Esophagus squamous epithelium (tissue), 5 donors: ENCODE measurements around the gene ISYNA1. TPM values are rescaled to one million over a fixed set of nuclear protein-coding genes. Genes with fewer than 3 reads are reported as not detected.

Experiments
- DNase-seq: peaks from one replicate; lab custom pipeline; 2025; lab: John Stamatoyannopoulos, UW
- H3K27ac ChIP-seq, 4 donors: fragments of 200-600 bp; sonication (generic); one replicate each; pipeline ENCODE4 v1.5.1; 2016 to 2019; ENCODE audit warnings: mild to moderate bottlenecking in 1 of 4
- H3K27me3 ChIP-seq, 4 donors: fragments of 200-600 bp; sonication (generic); 1 replicate in 3 of 4; 2 replicates in 1 of 4; pipeline versions ENCODE4 v1.5.1 to v1.6.0; 2017 to 2021; ENCODE audit warnings: antibody characterized with exemption in 1 of 4
- H3K36me3 ChIP-seq, 3 donors: fragments of 200-600 bp; sonication (generic); one replicate each; pipeline ENCODE4 v1.5.1; 2016 to 2019
- H3K4me1 ChIP-seq, 3 donors: fragments of 200-600 bp; sonication (generic); one replicate each; pipeline ENCODE4 v1.5.1; 2017 to 2019
- H3K4me3 ChIP-seq, 4 donors: fragments of 200-600 bp; sonication (generic); 1 replicate in 3 of 4; 2 replicates in 1 of 4; pipeline ENCODE4 v1.5.1; 2016 to 2019; ENCODE audit warnings: mild to moderate bottlenecking in 2 of 4, moderate library complexity in 1 of 4
- H3K9me3 ChIP-seq, 3 donors: fragments of 200-600 bp; sonication (generic); one replicate each; pipeline ENCODE4 v1.5.1; 2016 to 2019
- POLR2A ChIP-seq, 4 donors: fragments of 450-650 bp; IDR thresholded peaks; one replicate each; pipeline ENCODE4 v1.6.1; 2017; ENCODE audit warnings: antibody characterized with exemption in 4 of 4, mild to moderate bottlenecking in 4 of 4, moderate library complexity in 3 of 4
- WGBS, 2 donors: methylation state at CpG; one replicate each; pipeline ENCODE4 v1.1.5; 2018; 5-methylcytosine and 5-hydroxymethylcytosine counted together
- intact Hi-C: fragments of 100-400 bp; cut with DNase I; formaldehyde crosslinking; loops from one replicate; pipeline ENCODE4 v1.15.0; 2022
- total RNA-seq, 4 donors: library from RNA; depleted of rRNA; stranded (reverse); fragments of >200 nt; gene quantifications; one replicate each; pipeline ENCODE4 v1.1.0, GENCODE V29; 2016
- TF ChIP-seq, protein P1 (sequence below), 6 experiments: fragments of 450-650 bp in 4 of 6; fragments of 200-600 bp in 2 of 6; sonication (generic) in 2 of 6; IDR thresholded peaks; one replicate each; pipeline ENCODE4 v1.5.1; 2016 to 2019; ENCODE audit warnings: antibody characterized with exemption in 6 of 6, mild to moderate bottlenecking in 4 of 6, moderate library complexity in 4 of 6
- donor health status: DM: yes; HTN: yes; CAD: no.

The ISYNA1 gene
- total RNA-seq, 4 donors from 2014 or later: 8.1 to 24.4 (median 14.4) TPM

DNA sequence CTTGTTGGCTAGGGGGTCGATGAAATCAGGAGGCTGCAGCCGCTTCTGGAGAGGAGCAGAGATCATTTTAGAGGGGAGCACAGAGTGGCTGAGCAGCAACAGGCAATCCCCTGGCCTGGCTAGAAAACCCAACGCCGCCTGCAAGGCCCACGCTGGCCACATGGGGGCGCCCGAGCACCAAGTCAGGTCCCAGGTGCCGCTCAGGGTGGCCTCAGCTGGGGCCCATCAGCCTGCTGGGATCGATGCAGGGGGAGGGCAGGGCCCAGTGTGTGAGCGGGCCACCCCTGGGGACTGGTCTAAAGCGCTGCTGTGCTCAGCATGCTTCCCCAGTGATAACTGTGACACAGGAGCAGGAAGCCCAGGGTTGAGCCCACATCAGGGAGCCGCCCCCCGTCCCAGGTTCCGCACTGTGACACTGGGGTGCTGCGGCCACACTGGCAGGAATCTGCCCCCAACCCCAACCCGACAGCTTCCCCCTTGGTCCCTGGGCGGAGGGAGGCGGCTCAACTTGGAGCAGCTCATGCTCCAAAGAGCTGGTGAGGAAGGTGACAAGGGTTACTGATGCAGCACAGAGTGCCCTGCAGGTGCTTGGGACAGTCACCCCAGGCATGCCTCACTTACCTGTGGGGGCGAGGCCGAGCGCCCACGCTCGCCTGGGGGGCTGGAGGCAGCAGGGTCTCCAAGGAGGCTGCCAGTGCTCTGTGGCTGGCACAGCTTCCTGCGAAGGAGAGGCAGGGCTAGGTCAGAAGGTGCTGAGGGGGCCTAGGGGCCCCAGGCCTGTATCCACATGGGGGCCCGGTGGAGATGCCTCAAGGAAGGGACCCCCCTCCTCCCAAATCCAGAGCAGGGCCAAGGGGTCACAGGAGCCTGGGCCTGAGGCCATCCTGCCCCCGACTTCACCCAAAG, 13.3 kb upstream of the ISYNA1 start:
- H3K36me3 ChIP-seq: peaks cover 32 to 91% (median 42%) of the 10 kb centered on the region in 3 donors
- no peaks in the 10 kb centered on the region for H3K27me3 ChIP-seq
- intact Hi-C loops: no loop called here
- H3K4me3 ChIP-seq: no peak overlapping the region
- WGBS, 2 donors: 9% methylated on average over 7 of the region's 26 CpGs; no CpG with 5 or more reads in 1 of the 2 donors
- DNase-seq: no peak
- H3K27ac ChIP-seq: peak overlapping the region in 1 of 4 donors; percentile 18
- no peaks in the 10 kb centered on the region for H3K9me3 ChIP-seq
- H3K4me1 ChIP-seq: peaks cover 6 to 23% (median 6%) of the 10 kb centered on the region in 3 donors
- TF ChIP-seq POLR2A (IDR thresholded peaks at IDR 0.05): no peak
- TF ChIP-seq, protein P1, sequence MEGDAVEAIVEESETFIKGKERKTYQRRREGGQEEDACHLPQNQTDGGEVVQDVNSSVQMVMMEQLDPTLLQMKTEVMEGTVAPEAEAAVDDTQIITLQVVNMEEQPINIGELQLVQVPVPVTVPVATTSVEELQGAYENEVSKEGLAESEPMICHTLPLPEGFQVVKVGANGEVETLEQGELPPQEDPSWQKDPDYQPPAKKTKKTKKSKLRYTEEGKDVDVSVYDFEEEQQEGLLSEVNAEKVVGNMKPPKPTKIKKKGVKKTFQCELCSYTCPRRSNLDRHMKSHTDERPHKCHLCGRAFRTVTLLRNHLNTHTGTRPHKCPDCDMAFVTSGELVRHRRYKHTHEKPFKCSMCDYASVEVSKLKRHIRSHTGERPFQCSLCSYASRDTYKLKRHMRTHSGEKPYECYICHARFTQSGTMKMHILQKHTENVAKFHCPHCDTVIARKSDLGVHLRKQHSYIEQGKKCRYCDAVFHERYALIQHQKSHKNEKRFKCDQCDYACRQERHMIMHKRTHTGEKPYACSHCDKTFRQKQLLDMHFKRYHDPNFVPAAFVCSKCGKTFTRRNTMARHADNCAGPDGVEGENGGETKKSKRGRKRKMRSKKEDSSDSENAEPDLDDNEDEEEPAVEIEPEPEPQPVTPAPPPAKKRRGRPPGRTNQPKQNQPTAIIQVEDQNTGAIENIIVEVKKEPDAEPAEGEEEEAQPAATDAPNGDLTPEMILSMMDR (IDR thresholded peaks at IDR 0.05): peak; percentile 94 to 98 (median 97)

DNA sequence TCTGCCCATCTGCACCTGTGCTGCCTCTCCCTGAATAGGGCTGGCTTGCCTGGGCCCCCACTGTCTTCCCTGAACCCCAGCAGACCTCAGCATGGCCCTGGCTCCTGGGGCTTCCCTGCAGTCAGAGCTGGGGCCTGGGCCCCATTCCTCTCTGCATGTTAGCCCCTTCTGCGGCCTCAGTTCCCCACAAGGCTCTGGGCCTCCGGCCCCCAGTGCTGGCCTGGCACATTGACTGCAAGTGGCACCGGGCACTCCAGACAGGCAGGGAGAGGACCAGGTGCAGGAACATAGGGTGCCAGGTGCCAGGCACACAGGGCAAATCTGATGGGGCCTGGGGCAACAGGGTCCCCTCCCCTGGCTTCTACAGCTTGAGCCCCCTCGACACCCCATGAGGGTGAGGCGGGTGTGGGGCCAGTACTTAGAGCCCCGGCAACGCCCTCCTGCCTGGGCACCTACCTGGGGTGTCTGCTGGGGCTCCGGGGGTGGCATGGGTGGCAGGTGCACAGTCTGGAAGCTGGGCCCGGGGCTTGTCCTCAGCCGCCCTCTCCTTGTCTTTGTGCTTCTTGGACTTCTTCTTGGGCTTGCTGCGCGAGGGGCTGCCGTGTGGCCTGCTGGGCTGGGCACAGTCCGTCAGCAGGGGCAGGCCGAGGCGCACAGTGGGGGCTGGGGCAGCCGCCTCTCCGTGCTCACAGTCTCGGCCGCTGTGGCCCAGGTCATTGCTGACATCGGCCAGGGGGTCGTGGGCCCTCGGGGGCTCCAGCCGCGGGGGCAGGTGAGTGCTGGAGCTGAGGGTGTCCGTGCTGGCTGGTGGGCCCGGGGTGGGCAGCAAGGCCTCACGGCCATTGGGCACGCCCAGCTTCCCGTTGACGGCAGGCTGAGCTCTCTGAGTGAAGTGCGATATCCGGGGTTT, 12.3 kb upstream of the ISYNA1 start:
- intact Hi-C loops: no loop called here
- H3K36me3 ChIP-seq: peaks cover 41 to 91% (median 50%) of the 10 kb centered on the region in 3 donors
- H3K9me3 ChIP-seq: no peaks in the 10 kb centered on the region
- 83 to 100% methylated on average over 1 to 6 of the region's 33 CpGs for WGBS, 2 donors
- H3K27ac ChIP-seq: no peak overlapping the region
- DNase-seq: no peak
- H3K4me3 ChIP-seq: no peak overlapping the region
- TF ChIP-seq, protein P1 (IDR thresholded peaks at IDR 0.05): no peak
- no peak for TF ChIP-seq POLR2A (IDR thresholded peaks at IDR 0.05)
- H3K4me1 ChIP-seq: peaks cover 6 to 23% (median 6%) of the 10 kb centered on the region in 3 donors
- H3K27me3 ChIP-seq: no peaks in the 10 kb centered on the region

DNA sequence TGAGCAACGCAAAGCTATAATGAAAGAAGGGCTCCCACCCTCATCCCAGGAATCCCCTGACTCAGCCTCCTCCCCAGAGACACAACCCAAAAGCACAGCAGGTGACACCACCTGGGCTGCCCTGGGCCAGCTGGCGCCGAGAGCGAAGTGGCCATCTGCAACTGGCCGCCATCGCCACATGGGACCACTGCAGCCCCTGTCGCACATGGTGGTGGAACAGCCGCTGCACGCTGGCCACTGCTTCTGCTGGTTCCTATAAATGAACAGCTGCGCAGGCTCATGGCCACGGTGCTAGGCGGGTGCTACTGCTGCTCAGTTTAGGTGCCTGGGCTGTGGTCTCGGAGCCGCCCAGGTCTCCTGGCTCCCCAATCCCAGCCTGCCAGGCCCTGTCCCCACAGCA, 11.6 kb upstream of the ISYNA1 start:
- no peak for DNase-seq
- H3K4me3 ChIP-seq: no peak overlapping the region
- TF ChIP-seq, protein P1 (IDR thresholded peaks at IDR 0.05): no peak
- TF ChIP-seq POLR2A (IDR thresholded peaks at IDR 0.05): no peak
- no peak overlapping the region for H3K27ac ChIP-seq
- WGBS, 2 donors: 90 to 100% methylated on average over 2 to 3 of the region's 14 CpGs
- intact Hi-C loops: no loop called here
- H3K27me3 ChIP-seq: no peaks in the 10 kb centered on the region
- H3K4me1 ChIP-seq: peaks cover 6 to 23% (median 6%) of the 10 kb centered on the region in 3 donors
- no peaks in the 10 kb centered on the region for H3K9me3 ChIP-seq
- peaks cover 48 to 91% (median 56%) of the 10 kb centered on the region in 3 donors for H3K36me3 ChIP-seq

DNA sequence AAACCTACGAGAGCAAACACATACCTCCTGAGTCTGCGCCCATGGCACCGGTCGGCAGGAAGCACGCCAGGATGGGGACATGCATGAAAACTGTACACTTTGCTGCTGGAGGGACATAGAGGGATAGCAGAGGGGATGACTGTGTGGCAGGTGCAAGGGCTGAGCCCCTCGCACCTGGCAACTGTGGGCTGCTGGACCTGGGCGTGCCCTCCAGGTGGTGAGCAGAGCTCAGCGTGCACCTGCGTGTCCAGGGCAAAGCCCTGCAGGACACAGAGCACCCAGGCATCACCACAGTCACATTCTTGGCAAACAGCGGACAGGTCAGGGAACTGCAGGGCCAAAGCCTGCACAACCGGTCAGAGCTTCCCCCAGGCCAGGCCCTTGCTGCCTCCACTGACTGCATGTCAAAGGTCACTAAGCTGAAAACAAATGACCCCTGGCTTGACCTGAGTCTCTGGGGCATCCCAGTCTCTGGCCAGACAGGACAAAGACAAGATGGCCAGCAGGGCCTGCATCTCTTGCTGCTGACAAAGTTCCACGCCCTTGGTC, 9.0 kb upstream of the ISYNA1 start:
- intact Hi-C loops: no loop called here
- DNase-seq: no peak
- WGBS, 2 donors: 74 to 87% methylated on average over 5 to 12 of the region's 12 CpGs
- no peak for TF ChIP-seq POLR2A (IDR thresholded peaks at IDR 0.05)
- TF ChIP-seq, protein P1 (IDR thresholded peaks at IDR 0.05): no peak
- Histone ChIP-seq H3K27me3 (no peaks in the 10 kb centered on the region), H3K36me3 (peaks cover 59 to 93% (median 60%) of the 10 kb centered on the region in 3 donors), H3K27ac (no peak overlapping the region), H3K9me3 (no peaks in the 10 kb centered on the region), H3K4me1 (peaks cover 6 to 15% (median 6%) of the 10 kb centered on the region in 3 donors), H3K4me3 (no peak overlapping the region)
